GM18507 (cell line): Measurements from ENCODE around the gene SCD.

ENCODE experiments used
- DNase-seq: peaks from one replicate; pipeline ENCODE4 v3.0.0; 2011; ENCODE audit warnings: low read depth; ENCODE audit not compliant: insufficient read length; ENCODE audit errors: extremely low spot score
- FAIRE-seq: peaks from 2 replicates; lab custom pipeline; 2011; peaks lifted over from hg19 to GRCh38; lab: Jason Lieb, UNC

Gene SCD

DNA sequence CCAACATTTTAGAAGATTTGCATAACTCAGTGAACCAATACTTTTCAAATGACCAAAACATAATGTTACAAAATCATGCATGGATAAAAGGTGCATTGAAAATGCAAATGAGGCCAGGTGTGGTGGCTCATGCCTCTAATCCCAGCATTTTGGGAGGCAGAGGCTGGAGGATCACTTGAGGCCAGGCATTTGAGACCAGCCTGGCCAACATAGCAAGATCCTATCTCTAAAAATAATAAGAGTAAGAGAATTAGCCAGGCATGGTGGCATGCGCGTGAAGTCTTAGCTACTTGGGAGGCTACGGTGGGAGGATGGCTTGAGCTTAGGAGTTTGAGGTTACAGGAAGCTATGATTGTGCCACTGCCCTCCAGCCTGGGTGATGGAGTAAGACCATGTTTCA is 33.4 kb downstream of the SCD start:
- FAIRE-seq = no peak
- DNase-seq = no peak

GRCh38 chr10:100382553-100382952 is 35.5 kb downstream of the SCD start:
- no peak for FAIRE-seq
- no peak for DNase-seq

- DNase-seq (no peak), FAIRE-seq (no peak)
These were observed 36.2 kb downstream of the SCD start for GRCh38 chr10:100383251-100383650.

DNA sequence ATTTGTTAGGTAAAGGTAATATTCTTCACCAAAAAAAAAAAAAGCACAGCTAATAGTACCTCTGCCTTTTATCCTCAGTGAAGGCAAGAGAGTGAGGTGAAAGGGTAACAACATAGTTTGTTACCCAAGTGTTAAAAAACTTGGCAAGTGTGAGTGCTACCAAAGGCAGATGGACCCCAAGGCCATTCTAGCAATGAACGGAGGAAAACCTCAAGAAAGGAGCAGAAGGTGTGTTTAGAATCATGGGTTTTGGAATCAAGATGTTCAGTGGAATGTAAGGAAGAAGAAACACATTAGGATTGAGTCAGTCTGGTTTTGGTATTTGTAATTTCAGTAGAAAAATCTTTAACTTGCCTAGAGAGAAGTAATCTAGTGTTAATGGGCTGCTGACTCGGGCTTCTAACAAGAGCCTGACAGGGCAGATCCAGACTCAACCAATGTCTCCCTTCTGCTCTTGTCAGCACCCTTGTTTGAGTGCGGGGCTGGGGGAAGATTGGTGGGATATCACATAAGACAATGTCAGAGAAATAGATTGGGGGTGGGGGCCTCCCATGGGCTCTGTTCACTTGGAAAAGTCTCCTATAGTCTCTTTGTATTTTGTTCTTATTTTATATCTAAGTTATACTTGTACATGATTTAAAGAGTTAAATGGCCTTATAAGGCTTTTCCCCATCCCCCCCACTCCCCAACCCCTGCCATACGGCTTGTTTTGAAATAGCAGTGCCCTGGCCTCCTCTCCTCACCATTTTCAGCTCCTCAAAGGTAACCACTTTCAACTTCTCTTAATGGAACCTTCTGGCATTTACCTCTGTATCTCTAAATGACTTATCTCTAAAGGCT is 44.4 kb downstream of the SCD start:
- no peak for FAIRE-seq
- no peak for DNase-seq

- FAIRE-seq (no peak), DNase-seq (no peak)
These were observed 45.6 kb downstream of the SCD start for GRCh38 chr10:100392686-100393003.

GRCh38 chr10:100395626-100396025 is 48.6 kb downstream of the SCD start:
- DNase-seq = no peak
- no peak for FAIRE-seq

- DNase-seq (no peak), FAIRE-seq (no peak)
These were observed 49.6 kb downstream of the SCD start for GRCh38 chr10:100396605-100397004.

GRCh38 chr10:100401631-100402328 is 54.7 kb downstream of the SCD start:
- FAIRE-seq (no peak), DNase-seq (no peak)

DNA sequence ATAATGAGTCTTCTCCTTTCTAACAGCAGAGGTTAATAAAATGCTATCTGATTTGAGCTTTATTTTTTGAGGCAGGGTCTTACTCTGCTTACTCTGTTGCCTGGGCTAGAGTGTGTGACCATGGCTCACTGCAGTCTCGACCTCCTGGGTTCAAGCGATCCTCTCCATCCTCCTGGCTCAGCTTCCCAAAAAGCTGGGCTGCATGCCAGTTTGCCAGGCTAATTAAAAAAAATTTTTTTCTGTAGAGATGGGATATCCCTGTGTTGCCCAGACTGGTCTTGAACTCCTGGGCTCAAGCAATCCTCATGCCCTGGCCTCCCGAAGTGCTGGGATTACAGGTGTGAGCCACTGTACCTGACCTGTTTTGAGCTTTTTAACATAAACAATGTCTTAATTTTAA is 56.7 kb downstream of the SCD start:
- DNase-seq (no peak), FAIRE-seq (no peak)

GRCh38 chr10:100413173-100413572 is 66.1 kb downstream of the SCD start:
- DNase-seq = no peak
- FAIRE-seq = no peak
